ENCODE results near the gene PRSS38. TPM values are rescaled to one million over a fixed set of nuclear protein-coding genes. Genes with fewer than 3 reads are reported as not detected.

PRSS38 gene
- total and polyA plus RNA-seq, 2 donors (not counting 3 experiments of a cell fraction or from before 2014, with no cell fraction given), result not detected

- H3K9me3 ChIP-seq (replicated peaks; ENCODE audit: control insufficient read depth, insufficient read depth, low read length), result no peaks in the 10 kb centered on the region
- H3K79me2 ChIP-seq (ENCODE audit: control insufficient read depth, insufficient read depth, low read length), result no peaks in the 10 kb centered on the region
- no peak for TF ChIP-seq GATA2 (IDR thresholded peaks at IDR 0.05; ENCODE audit: insufficient read depth, insufficient read length, low read depth, low read length)
- TF ChIP-seq MAX (IDR thresholded peaks at IDR 0.05; ENCODE audit: insufficient read depth, insufficient read length), result no peak
- TF ChIP-seq FOS (IDR thresholded peaks at IDR 0.05; ENCODE audit: borderline replicate concordance, insufficient read depth, low read length), result no peak
- TF ChIP-seq MYC (IDR thresholded peaks at IDR 0.05; ENCODE audit: low read depth, low read length), result no peak
- TF ChIP-seq EZH2 (IDR thresholded peaks at IDR 0.05; ENCODE audit: borderline replicate concordance, low read depth, low read length, severe bottlenecking), result no peak
- no peak for TF ChIP-seq JUN (IDR thresholded peaks at IDR 0.05; ENCODE audit: borderline replicate concordance, insufficient read depth, insufficient read length, low read depth)
- TF ChIP-seq POLR2A (IDR thresholded peaks at IDR 0.05; ENCODE audit: low read depth, low read length), result no peak
- TF ChIP-seq CTCF (IDR thresholded peaks at IDR 0.05; ENCODE audit: extremely low read depth in 1 of 2, insufficient read depth in 1 of 2, low read depth in 1 of 2, low read length in 2 of 2), result no peak
- TF ChIP-seq POLR2AphosphoS5 (IDR thresholded peaks at IDR 0.05; ENCODE audit: insufficient read depth, low read depth, low read length), result no peak
- no peak overlapping the region for H3K9ac ChIP-seq (replicated peaks; ENCODE audit: extremely low read depth, insufficient read depth, low read length)
- H4K20me1 ChIP-seq (replicated peaks; ENCODE audit: control insufficient read depth, extremely low read depth, insufficient read depth, low read length), result no peaks in the 10 kb centered on the region
- H3K9me1 ChIP-seq (replicated peaks; ENCODE audit: control insufficient read depth, extremely low read depth, insufficient read depth, low read length), result no peaks in the 10 kb centered on the region
- dilution Hi-C loops (cut with MboI; ENCODE audit: extremely low pct_ligation_motif_present, low sequenced_read_pairs) (no loop called here), intact Hi-C loops (cut with micrococcal nuclease) (no loop called here)
- FAIRE-seq, result no peak
- H3K4me3 ChIP-seq (replicated peaks in 1 of 3; ENCODE audit: insufficient read depth in 1 of 3, low read depth in 1 of 3, low read length in 3 of 3), result no peak overlapping the region
- no peaks in the 10 kb centered on the region for H3K36me3 ChIP-seq (ENCODE audit: control insufficient read depth in 2 of 2, extremely low read depth in 1 of 2, insufficient read depth in 2 of 2, low read length in 2 of 2)
- H3K27me3 ChIP-seq (ENCODE audit: control insufficient read depth in 2 of 2, insufficient read depth in 2 of 2, low read length in 2 of 2), result no peaks in the 10 kb centered on the region
- no peaks in the 10 kb centered on the region for H3K4me1 ChIP-seq (ENCODE audit: control insufficient read depth, extremely low read depth, insufficient read depth, low read length)
- no TSS peak for BruUV-seq (replicated peaks)
- no peak for DNase-seq (ENCODE audit: low read depth, low spot score)
- ChIA-PET CTCF (no interaction called here), POLR2A (no interaction called here)
- no peak overlapping the region for H3K27ac ChIP-seq (ENCODE audit: insufficient read depth, low read depth, low read length)
- no peak overlapping the region for H3K4me2 ChIP-seq (ENCODE audit: insufficient read depth, low read length)
- H2AFZ ChIP-seq (ENCODE audit: low read depth, low read length), result no peak overlapping the region
These were observed 40.2 kb downstream of the PRSS38 start for GRCh38 chr1:227855687-227856086.
